OCI-LY7 (cell line): ENCODE results near the gene TNFRSF1A.

Experiments used
- CTCF ChIP-seq: fragments of 200-600 bp; sonication (generic); conservative IDR thresholded peaks from 2 replicates; pipeline ENCODE4 v1.5.1; 2014; ENCODE audit warnings: mild to moderate bottlenecking, antibody characterized with exemption, low read length, moderate library complexity, mixed read lengths
- EZH2phosphoT487 ChIP-seq: fragments of 200-600 bp; sonication (generic); IDR thresholded peaks from 2 replicates; pipeline ENCODE4 v1.6.1; 2018; ENCODE audit warnings: low read depth, borderline replicate concordance, mild to moderate bottlenecking, mixed run types, antibody characterized with exemption, low read length, moderate library complexity, mixed read lengths

GRCh38 chr12:6317693-6318439 lies 24.0 kb downstream of the TNFRSF1A start:
- TF ChIP-seq CTCF (no peak), EZH2phosphoT487 (no peak)
